MM.1S (cell line): ENCODE data around the gene R3HDM1.

ENCODE experiments used
- CTCF ChIP-seq: fragments of 300-600 bp; sonication (generic); IDR thresholded peaks from 2 replicates; pipeline ENCODE4 v1.5.1; 2016; ENCODE audit warnings: antibody characterized with exemption, low read length, mixed read lengths
- EZH2 ChIP-seq: fragments of 300-600 bp; sonication (generic); optimal IDR thresholded peaks from 2 replicates; pipeline ENCODE3; 2017; ENCODE audit warnings: low read depth, mild to moderate bottlenecking, antibody characterized with exemption, low read length, mixed read lengths

GRCh38 chr2:135756692-135757091 is 225.4 kb downstream of the R3HDM1 start:
- TF ChIP-seq EZH2 (no peak), CTCF (no peak)
